HG03442 (cell line): Measurements from ENCODE around the gene SMG6.

ENCODE experiments used
- ATAC-seq: cut with Tn5 transposase; IDR thresholded peaks from one replicate; pipeline ENCODE4 v1.9.1; 2021; ENCODE audit warnings: mild to moderate bottlenecking, moderate library complexity; ENCODE audit not compliant: unreplicated experiment

Gene SMG6

GRCh38 chr17:2064520-2064971, 239.0 kb downstream of the SMG6 start:
- no peak for ATAC-seq

- no peak for ATAC-seq
Measured at GRCh38 chr17:2064147-2064489, 239.5 kb downstream of the SMG6 start.

- ATAC-seq, result no peak
Measured at GRCh38 chr17:2063261-2064146, 240.1 kb downstream of the SMG6 start.

- ATAC-seq, result no peak
Measured at GRCh38 chr17:2062571-2063183, 240.9 kb downstream of the SMG6 start.

GRCh38 chr17:2061441-2061958, 242.1 kb downstream of the SMG6 start:
- ATAC-seq, result no peak

GRCh38 chr17:2060681-2061440, 242.7 kb downstream of the SMG6 start:
- no peak for ATAC-seq

- ATAC-seq, result no peak
Measured at GRCh38 chr17:2060385-2060658, 243.3 kb downstream of the SMG6 start.

- no peak for ATAC-seq
Measured at GRCh38 chr17:2059547-2060384, 243.8 kb downstream of the SMG6 start.

GRCh38 chr17:2058586-2059546, 244.7 kb downstream of the SMG6 start:
- ATAC-seq, result no peak

GRCh38 chr17:2057760-2058585, 245.6 kb downstream of the SMG6 start:
- no peak for ATAC-seq

GRCh38 chr17:2057175-2057759, 246.3 kb downstream of the SMG6 start:
- no peak for ATAC-seq

GRCh38 chr17:2056206-2057174, 247.1 kb downstream of the SMG6 start:
- no peak for ATAC-seq

- no peak for ATAC-seq
Measured at GRCh38 chr17:2055292-2056205, 248.0 kb downstream of the SMG6 start.

GRCh38 chr17:2054512-2055291, 248.9 kb downstream of the SMG6 start, which contains the start of gene HIC1:
HIC1 (plus strand) TSS chr17:2055103; CDS start chr17:2056691, 1,588 bp downstream.
- no peak for ATAC-seq

GRCh38 chr17:2054262-2054511, 249.4 kb downstream of the SMG6 start:
- ATAC-seq, result no peak
